RWPE2 (cell line): ENCODE measurements around the gene CACNA1S.

ENCODE experiments used
- ATAC-seq: fragments of 200-7000 bp; cut with Tn5 transposase; 3 replicates; pipeline ENCODE4 v1.9.1; 2021; ENCODE audit warnings: low read depth
- DNase-seq: peaks from one replicate; pipeline ENCODE4 v3.0.0-alpha.2; 2020; ENCODE audit warnings: low spot score
- H3K27ac ChIP-seq: fragments of 450-650 bp; 2 replicates; pipeline ENCODE4 v1.5.1; 2017; ENCODE audit warnings: mild to moderate bottlenecking; ENCODE audit not compliant: poor library complexity, severe bottlenecking
- H3K27me3 ChIP-seq: fragments of 250-450 bp; sonication (Bioruptor Pico); 2 replicates; pipeline ENCODE4 v1.5.1; 2021; ENCODE audit warnings: mild to moderate bottlenecking, moderate library complexity; ENCODE audit not compliant: insufficient read depth, poor library complexity, severe bottlenecking
- H3K36me3 ChIP-seq: fragments of 250-450 bp; sonication (Bioruptor Pico); 2 replicates; pipeline ENCODE4 v1.5.1; 2020; ENCODE audit warnings: low read depth, mild to moderate bottlenecking, moderate library complexity
- H3K4me1 ChIP-seq: fragments of 250-450 bp; sonication (Bioruptor Pico); 2 replicates; pipeline ENCODE4 v1.5.1; 2021; ENCODE audit warnings: mild to moderate bottlenecking, moderate library complexity; ENCODE audit not compliant: insufficient read depth, poor library complexity, severe bottlenecking
- H3K4me3 ChIP-seq: fragments of 250-450 bp; sonication (Bioruptor Pico); 2 replicates; pipeline ENCODE4 v1.5.1; 2021; ENCODE audit warnings: mild to moderate bottlenecking, moderate library complexity; ENCODE audit not compliant: severe bottlenecking
- H3K9me3 ChIP-seq: fragments of 250-450 bp; sonication (Bioruptor Pico); 2 replicates; pipeline ENCODE4 v1.5.1; 2021; ENCODE audit warnings: mild to moderate bottlenecking, moderate library complexity; ENCODE audit not compliant: severe bottlenecking
- TF ChIP-seq, protein P1 (sequence below): fragments of 450-650 bp; IDR thresholded peaks from one replicate; pipeline ENCODE4 v1.5.1; 2017; ENCODE audit warnings: mild to moderate bottlenecking, moderate library complexity; ENCODE audit not compliant: poor library complexity, severe bottlenecking

Gene CACNA1S

DNA sequence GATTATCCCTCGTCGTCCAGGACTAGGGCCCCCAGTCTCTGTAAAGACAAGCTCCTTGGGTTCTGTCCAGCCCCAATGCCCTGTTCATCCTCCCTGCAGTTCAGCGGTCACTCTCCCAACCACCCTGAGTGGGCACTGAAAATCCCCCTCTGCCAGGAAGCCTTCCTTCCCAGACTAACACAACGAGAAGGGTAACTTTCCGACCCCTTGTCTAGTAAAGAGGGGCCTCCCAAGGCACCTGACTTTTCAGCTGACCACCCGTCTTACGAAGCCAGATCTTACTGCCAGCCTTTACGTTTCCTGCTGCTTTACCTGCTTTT lies 28.7 kb upstream of the CACNA1S start:
- no peak overlapping the region for H3K27ac ChIP-seq
- no peak for ATAC-seq
- no peaks in the 10 kb centered on the region for H3K4me1 ChIP-seq
- no peak overlapping the region for H3K4me3 ChIP-seq
- peaks cover 59% of the 10 kb centered on the region for H3K36me3 ChIP-seq
- no peaks in the 10 kb centered on the region for H3K9me3 ChIP-seq
- TF ChIP-seq, protein P1, sequence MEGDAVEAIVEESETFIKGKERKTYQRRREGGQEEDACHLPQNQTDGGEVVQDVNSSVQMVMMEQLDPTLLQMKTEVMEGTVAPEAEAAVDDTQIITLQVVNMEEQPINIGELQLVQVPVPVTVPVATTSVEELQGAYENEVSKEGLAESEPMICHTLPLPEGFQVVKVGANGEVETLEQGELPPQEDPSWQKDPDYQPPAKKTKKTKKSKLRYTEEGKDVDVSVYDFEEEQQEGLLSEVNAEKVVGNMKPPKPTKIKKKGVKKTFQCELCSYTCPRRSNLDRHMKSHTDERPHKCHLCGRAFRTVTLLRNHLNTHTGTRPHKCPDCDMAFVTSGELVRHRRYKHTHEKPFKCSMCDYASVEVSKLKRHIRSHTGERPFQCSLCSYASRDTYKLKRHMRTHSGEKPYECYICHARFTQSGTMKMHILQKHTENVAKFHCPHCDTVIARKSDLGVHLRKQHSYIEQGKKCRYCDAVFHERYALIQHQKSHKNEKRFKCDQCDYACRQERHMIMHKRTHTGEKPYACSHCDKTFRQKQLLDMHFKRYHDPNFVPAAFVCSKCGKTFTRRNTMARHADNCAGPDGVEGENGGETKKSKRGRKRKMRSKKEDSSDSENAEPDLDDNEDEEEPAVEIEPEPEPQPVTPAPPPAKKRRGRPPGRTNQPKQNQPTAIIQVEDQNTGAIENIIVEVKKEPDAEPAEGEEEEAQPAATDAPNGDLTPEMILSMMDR: no peak
- DNase-seq: no peak
- no peaks in the 10 kb centered on the region for H3K27me3 ChIP-seq

DNA sequence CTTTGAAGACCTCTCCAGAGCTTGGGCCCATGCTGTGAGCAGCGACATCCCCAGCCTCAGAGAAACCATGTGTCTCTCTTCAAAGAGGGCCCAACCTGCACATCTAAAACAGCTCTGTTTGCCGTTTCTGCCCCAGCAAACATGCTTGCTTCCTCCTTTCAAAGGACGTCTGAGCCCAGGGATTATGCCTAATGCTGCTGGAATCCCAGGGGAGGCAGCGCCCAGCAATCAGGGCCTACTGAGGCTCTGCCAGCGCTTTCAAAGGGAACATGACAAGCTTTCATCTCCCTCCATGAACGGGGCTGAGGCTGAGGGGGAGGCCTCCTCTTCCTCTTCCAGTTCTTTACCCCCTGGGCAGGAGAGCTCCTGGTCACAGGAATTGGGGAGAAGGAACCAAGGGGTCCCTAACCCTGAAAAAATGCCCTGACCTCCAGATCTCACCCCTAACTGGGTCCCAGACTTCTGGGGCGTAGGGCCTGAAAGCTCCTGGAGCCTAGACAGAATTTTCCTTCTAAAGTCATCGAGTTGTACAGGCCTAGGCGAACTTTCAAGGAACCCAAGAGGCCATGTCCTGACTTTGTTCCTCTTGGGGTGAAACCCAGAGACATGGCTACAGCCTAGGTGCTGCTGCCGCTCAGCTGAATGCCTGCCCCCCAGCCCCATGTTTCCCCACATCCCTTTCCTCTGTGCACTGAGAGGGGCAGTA lies 28.2 kb upstream of the CACNA1S start:
- Histone ChIP-seq H3K4me1 (no peaks in the 10 kb centered on the region), H3K27ac (no peak overlapping the region), H3K36me3 (peaks cover 53% of the 10 kb centered on the region)

DNA sequence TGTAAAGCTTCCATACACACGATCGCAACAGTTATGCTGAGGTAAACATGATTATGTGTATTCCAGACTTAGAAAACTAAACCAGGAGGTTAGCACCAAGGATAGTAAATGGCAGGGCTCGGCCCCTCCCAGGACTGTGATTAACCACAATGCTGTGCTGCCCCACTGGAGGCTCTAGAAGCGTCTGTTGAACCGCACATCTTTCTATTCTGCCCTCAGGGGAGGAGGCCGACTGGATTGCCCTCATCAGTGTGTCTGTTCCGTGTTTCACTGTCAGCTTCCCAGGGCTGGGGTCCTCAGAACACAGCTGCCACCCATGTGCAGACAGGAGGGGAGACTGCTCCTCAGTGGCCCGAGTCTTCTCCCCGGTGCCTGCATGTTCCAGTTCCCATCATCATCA lies 27.5 kb upstream of the CACNA1S start:
- no peak overlapping the region for H3K4me3 ChIP-seq
- DNase-seq (no peak), ATAC-seq (no peak)

More for the DNA sequence above, 28.2 kb upstream of the CACNA1S start:
- Histone ChIP-seq H3K27me3 (no peaks in the 10 kb centered on the region), H3K4me3 (no peak overlapping the region), H3K9me3 (no peaks in the 10 kb centered on the region)
- DNase-seq (no peak), ATAC-seq (no peak)
- TF ChIP-seq, protein P1: no peak

DNA sequence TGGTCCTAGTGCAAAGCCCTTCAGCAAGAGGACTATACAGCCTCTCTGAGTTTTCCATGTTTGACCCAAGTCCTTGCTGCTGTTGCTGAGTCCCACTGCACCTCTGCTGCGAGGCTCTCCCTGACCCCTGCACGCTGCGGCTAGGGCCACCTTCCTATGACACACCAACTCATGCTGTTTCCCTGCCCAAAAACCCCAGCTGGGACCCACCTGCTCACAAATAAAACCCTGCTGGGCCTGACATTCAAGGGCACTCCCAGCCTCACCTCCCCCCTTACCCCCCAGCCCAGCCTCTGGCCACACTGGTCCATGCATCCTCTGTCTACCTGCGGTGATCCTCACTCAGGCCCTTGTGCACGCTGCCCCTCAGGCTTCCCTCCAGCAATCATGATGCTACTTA lies 27.1 kb upstream of the CACNA1S start:
- Histone ChIP-seq H3K36me3 (peaks cover 43% of the 10 kb centered on the region), H3K9me3 (no peaks in the 10 kb centered on the region), H3K27me3 (no peaks in the 10 kb centered on the region), H3K4me1 (no peaks in the 10 kb centered on the region), H3K4me3 (no peak overlapping the region), H3K27ac (no peak overlapping the region)
- TF ChIP-seq, protein P1: no peak
- DNase-seq (no peak), ATAC-seq (no peak)

More for the DNA sequence above, 27.5 kb upstream of the CACNA1S start:
- Histone ChIP-seq H3K27ac (no peak overlapping the region), H3K4me1 (no peaks in the 10 kb centered on the region), H3K27me3 (no peaks in the 10 kb centered on the region), H3K9me3 (no peaks in the 10 kb centered on the region), H3K36me3 (peaks cover 47% of the 10 kb centered on the region)
- TF ChIP-seq, protein P1: no peak

DNA sequence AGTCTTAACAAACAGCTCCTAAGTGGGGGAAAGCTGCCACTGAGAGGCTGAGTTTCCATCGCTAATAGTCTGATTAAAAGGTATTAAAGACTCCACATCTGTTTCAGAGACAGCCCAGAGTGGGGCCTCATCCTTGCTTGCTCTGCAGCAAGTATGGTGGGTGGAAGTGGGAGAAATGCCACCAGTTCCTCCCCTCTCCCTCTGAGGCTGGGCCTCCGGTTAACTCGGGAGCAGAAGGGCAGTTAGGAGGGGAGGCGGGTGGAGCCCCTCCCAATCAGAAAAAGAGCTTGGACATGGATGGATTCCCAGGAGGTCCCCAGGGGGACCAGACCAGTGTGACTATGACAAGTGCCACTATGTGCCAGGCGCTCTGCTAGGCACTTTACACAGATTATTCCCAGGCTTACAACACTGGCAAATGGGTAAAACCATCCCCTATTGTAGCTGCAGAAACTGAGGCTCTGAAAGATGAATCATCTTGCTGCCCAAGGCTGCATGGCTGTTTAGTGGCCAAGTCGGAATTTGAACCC lies 26.1 kb upstream of the CACNA1S start:
- DNase-seq (no peak), ATAC-seq (no peak)
- Histone ChIP-seq H3K4me1 (no peaks in the 10 kb centered on the region), H3K9me3 (no peaks in the 10 kb centered on the region), H3K36me3 (peaks cover 33% of the 10 kb centered on the region), H3K27me3 (no peaks in the 10 kb centered on the region), H3K4me3 (no peak overlapping the region), H3K27ac (no peak overlapping the region)
- TF ChIP-seq, protein P1: no peak
